ENCODE results near the gene ETV6.

GRCh38 chr12:11854011-11854499 lies 204.6 kb downstream of the ETV6 start:
- TF ChIP-seq CTCF (conservative IDR thresholded peaks at IDR 0.05; ENCODE audit: low read length) (no peak), EZH2phosphoT487 (IDR thresholded peaks at IDR 0.05; ENCODE audit: borderline replicate concordance) (no peak)
